Activated naive CD4-positive, alpha-beta T cell treated with anti-CD3 and anti-CD28 coated beads, Interleukin-2, amount 50 U/mL, for 24 hours (primary cell): ENCODE results near the gene SNAP29.
"Not testable (repeated sequence)": the region's sequence is repeated elsewhere in the genome, so short reads cannot be mapped to it uniquely, and the experiment has no call there.

Experiments used
- H3K27ac Mint-ChIP-seq: one replicate; pipeline ENCODE4 v1.8.0; 2021; ENCODE audit warnings: mild to moderate bottlenecking, mixed read lengths
- H3K27me3 Mint-ChIP-seq: one replicate; pipeline ENCODE4 v1.8.0; 2021; ENCODE audit warnings: mixed read lengths
- H3K36me3 Mint-ChIP-seq: one replicate; pipeline ENCODE4 v1.8.0; 2021; ENCODE audit warnings: mixed read lengths
- H3K4me1 Mint-ChIP-seq: one replicate; pipeline ENCODE4 v1.8.0; 2021; ENCODE audit warnings: mixed read lengths
- H3K4me3 Mint-ChIP-seq: one replicate; pipeline ENCODE4 v1.8.0; 2021; ENCODE audit warnings: mild to moderate bottlenecking, mixed read lengths
- H3K9me3 Mint-ChIP-seq: one replicate; pipeline ENCODE4 v1.8.0; 2021; ENCODE audit warnings: mixed read lengths

Gene SNAP29

DNA sequence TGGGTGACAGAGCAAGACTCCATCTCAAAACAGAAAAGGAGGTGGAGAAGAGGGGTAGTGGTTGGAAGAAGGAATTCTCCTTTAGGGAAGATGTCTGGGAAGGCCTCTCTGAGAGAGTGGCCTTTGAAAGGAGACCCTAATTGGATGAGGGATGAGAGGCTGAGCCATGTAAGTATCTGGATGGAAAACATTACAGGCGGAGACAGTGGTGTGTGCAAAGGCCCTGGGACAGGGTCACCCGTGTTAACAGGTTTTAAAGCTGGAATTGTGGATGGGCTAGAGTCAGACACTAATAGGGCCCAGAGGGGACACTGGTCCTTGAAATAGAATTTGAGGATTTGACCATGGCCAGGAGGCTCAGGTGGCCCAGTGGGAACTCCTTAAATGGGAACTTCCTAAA lies 10.4 kb downstream of the SNAP29 start:
- Mint-ChIP-seq H3K4me3 (no peak overlapping the region), H3K27me3 (no peaks in the 10 kb centered on the region), H3K9me3 (no peaks in the 10 kb centered on the region), H3K4me1 (peaks cover 19% of the 10 kb centered on the region), H3K27ac (peak overlapping the region; percentile 2), H3K36me3 (peaks cover 4% of the 10 kb centered on the region)

DNA sequence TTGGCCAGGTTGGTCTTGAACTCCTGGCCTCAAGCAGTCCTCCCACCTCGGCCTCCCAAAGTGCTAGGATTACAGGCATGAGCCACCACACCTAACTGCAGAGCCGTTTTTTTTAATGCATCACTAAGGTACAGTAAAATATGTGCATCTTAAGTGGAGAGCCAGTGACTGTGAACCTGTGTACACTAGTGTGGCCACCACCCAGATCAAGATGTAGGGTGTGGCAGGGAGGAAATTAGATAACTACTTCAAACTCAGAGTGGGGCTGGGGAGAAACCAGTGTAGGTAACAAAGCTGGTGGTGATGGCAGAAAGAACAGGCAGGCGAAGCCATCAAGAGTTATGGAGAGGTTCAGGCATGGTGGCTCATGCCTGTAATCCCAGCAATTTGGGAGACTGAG lies 14.4 kb downstream of the SNAP29 start:
- Mint-ChIP-seq H3K36me3 (peaks cover 7% of the 10 kb centered on the region), H3K4me1 (no peaks in the 10 kb centered on the region), H3K27ac (no peak overlapping the region)

DNA sequence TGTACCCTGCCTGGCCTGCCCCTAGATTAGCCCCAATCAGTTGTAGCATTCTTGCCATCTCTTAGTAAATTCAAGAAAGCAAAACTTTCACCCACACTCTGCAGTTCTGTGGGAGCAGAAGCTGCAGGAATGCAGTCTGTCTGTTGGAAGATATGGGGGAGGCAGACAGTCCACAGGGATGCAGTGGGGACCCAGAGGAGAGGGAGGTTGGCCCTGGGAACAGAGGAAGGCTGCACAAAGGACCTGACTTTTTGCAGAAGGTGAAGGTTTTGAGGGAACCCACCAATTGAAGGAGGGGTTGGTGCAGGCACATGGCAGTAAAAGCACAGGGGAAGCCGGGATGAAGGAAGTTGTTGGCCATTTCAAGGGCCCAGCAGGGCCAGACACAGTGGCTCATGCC lies 16.5 kb downstream of the SNAP29 start:
- no peaks in the 10 kb centered on the region for H3K9me3 Mint-ChIP-seq
- no peaks in the 10 kb centered on the region for H3K4me1 Mint-ChIP-seq
- no peak overlapping the region for H3K27ac Mint-ChIP-seq
- no peaks in the 10 kb centered on the region for H3K27me3 Mint-ChIP-seq
- H3K4me3 Mint-ChIP-seq, result no peak overlapping the region
- H3K36me3 Mint-ChIP-seq, result peaks cover 3% of the 10 kb centered on the region

More for the DNA sequence above, 14.4 kb downstream of the SNAP29 start:
- H3K27me3 Mint-ChIP-seq, result no peaks in the 10 kb centered on the region
- H3K9me3 Mint-ChIP-seq, result no peaks in the 10 kb centered on the region
- no peak overlapping the region for H3K4me3 Mint-ChIP-seq

DNA sequence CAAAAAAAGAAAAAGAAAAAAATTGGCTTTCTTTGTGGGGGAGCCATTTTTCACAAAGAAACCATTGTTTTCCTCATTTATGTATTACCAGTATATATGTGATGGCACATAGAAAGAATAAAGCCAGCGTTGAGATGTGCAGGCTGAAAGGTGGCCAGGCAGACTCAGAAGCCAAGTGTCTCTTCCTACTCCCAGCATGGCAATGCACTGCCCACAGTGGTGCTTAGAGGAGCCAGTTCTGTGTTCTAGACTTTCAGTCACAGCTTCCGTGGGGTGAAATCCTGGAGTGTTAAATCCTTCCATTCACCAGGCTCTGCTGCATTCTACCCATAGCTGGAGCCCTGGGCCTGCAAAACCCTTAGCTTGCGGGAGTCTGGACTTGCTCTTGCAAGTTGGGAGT lies 18.9 kb downstream of the SNAP29 start:
- Mint-ChIP-seq H3K36me3 (peaks cover 8% of the 10 kb centered on the region), H3K27ac (no peak overlapping the region), H3K4me3 (no peak overlapping the region), H3K27me3 (no peaks in the 10 kb centered on the region), H3K4me1 (no peaks in the 10 kb centered on the region), H3K9me3 (no peaks in the 10 kb centered on the region)

DNA sequence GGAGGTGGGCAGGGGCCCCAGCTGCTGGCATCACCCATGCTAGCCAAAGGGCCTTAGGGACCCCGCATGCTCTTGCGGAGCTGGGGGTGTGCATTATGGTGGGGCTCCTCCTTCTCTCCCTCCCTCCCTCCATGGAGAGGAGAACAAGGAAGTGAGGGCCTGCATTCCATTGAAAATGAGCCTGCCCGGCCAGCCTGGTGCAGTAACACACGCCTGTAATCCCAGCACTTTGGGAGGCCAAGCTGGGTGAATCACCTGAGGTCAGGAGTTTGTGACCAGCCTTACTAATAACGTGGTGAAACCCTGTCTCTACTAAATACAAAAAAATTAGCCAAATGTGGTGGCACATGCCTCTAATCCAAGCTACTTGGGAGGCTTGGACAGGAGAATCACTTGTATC lies 22.4 kb downstream of the SNAP29 start:
- peaks cover 7% of the 10 kb centered on the region for H3K36me3 Mint-ChIP-seq
- no peaks in the 10 kb centered on the region for H3K27me3 Mint-ChIP-seq
- H3K4me3 Mint-ChIP-seq, result no peak overlapping the region
- H3K4me1 Mint-ChIP-seq, result no peaks in the 10 kb centered on the region
- H3K27ac Mint-ChIP-seq, result no peak overlapping the region
- no peaks in the 10 kb centered on the region for H3K9me3 Mint-ChIP-seq

DNA sequence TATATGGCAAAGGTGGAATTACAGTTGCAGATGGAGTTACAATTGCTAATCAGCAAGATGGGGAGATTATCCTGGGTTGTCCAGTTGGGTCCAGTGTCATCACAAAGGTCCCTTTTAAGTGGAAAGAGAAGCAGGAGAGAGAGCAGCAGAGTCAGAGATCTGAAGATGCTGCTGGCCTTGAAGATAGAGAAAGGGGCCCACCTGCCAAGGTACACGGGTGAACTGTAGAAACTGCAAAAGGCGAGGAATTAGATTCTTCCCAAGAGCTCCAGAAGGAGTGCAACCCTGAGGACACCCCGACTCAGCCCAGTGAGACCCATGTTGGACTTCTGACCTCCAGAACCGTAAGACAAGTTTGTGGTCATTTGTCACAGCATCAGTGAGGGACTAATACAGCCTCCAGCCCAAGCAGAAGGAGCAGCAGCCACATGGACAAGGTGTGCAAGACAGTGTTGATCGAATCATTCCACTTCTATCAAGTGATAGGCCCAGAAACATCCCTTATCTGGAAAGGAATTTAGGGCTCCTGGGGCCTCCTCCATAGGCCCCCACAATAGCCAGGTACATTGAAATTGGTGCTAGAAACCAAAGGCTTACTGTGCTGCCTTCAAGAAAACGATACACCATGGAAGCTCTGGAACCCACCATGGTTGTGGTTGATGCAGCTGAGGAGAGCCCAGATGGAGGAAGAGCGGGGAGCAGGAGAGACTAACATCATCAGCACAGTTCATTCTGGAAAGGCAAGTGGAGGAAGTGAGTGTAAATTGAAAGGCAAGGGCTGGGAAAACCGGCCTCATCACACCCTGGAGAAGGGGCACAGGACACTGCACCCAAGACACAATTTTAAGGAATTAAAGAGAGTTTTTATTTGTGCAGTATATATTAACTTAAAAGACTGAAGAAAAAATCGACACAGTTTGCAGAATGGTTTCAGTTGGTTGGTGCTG lies 23.3 kb downstream of the SNAP29 start:
- H3K27ac Mint-ChIP-seq, result no peak overlapping the region
- H3K36me3 Mint-ChIP-seq, result peaks cover 7% of the 10 kb centered on the region
- H3K4me3 Mint-ChIP-seq, result no peak overlapping the region
- H3K4me1 Mint-ChIP-seq, result no peaks in the 10 kb centered on the region
- H3K27me3 Mint-ChIP-seq, result no peaks in the 10 kb centered on the region
- H3K9me3 Mint-ChIP-seq, result no peaks in the 10 kb centered on the region

DNA sequence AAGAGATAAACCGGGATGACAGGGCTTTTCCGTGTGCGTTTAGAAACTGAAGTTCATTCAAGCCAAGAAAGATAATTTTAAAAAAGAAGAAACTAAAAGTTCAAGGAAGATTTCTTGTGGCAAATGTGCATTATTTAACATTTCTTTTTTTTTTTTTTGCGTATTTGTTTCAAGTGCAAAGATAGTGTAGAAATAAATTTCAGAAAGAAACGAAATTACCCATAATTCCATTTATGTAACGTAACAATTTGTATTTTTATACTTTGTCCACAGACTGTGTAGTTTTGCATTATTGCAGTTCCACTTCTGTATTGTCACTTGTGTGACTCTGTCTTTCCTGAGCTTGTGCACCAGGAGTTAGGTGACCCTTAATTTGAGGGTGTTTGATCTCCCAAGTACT lies 24.0 kb downstream of the SNAP29 start:
- Mint-ChIP-seq H3K9me3 (no peaks in the 10 kb centered on the region), H3K27ac (no peak overlapping the region), H3K4me3 (no peak overlapping the region), H3K36me3 (peaks cover 12% of the 10 kb centered on the region), H3K27me3 (no peaks in the 10 kb centered on the region), H3K4me1 (no peaks in the 10 kb centered on the region)

DNA sequence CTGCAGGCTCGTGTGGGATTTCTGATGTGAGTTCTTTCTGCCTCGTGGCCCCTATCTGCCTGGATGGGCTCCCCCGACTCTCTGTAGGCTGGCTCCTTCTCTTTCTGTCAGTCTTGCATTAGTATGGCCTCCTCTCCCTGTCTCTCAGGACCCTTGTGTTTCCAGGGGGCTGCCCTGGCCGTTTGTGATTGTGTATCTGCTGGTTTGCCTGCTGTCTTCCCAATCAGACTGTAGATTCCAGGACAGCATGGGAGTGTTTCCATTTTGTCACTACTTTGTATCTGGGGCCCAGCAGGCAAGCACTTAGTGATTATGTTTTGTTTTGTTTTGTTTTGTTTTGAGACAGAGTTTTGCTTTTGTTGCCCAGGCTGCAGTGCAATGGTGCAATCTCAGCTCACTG lies 25.6 kb downstream of the SNAP29 start:
- no peaks in the 10 kb centered on the region for H3K27me3 Mint-ChIP-seq
- no peak overlapping the region for H3K27ac Mint-ChIP-seq
- H3K4me1 Mint-ChIP-seq, result no peaks in the 10 kb centered on the region
- H3K36me3 Mint-ChIP-seq, result peaks cover 16% of the 10 kb centered on the region
- H3K9me3 Mint-ChIP-seq, result no peaks in the 10 kb centered on the region
- no peak overlapping the region for H3K4me3 Mint-ChIP-seq

DNA sequence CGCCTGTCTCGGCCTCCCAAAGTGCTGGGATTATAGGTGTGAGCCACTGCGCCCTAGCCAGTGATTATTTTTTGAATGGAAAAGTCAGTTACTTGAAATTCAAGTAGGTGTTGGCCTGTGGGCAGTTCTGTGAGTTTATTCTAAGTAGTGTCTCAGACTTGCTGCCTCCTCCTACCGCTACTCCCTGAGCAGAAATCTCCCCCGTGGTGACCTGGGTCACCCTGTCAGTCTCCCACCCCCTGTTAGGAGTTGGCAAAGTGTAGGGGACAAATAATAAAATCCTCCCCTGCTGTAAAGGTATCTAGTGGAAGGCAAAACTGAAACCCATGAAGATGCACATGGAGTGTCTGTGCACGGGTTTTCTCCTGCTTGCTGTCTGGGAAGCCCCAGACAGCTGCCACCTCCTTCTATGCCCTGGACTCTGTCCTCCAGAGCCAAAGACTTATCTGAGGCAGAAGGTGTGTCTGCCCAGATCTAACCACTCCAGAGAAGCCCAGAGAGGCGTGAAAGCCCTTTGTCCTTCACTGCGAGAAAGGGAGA lies 26.3 kb downstream of the SNAP29 start:
- Mint-ChIP-seq H3K27ac (no peak overlapping the region), H3K4me1 (no peaks in the 10 kb centered on the region), H3K36me3 (peaks cover 20% of the 10 kb centered on the region), H3K4me3 (no peak overlapping the region), H3K27me3 (no peaks in the 10 kb centered on the region), H3K9me3 (no peaks in the 10 kb centered on the region)

DNA sequence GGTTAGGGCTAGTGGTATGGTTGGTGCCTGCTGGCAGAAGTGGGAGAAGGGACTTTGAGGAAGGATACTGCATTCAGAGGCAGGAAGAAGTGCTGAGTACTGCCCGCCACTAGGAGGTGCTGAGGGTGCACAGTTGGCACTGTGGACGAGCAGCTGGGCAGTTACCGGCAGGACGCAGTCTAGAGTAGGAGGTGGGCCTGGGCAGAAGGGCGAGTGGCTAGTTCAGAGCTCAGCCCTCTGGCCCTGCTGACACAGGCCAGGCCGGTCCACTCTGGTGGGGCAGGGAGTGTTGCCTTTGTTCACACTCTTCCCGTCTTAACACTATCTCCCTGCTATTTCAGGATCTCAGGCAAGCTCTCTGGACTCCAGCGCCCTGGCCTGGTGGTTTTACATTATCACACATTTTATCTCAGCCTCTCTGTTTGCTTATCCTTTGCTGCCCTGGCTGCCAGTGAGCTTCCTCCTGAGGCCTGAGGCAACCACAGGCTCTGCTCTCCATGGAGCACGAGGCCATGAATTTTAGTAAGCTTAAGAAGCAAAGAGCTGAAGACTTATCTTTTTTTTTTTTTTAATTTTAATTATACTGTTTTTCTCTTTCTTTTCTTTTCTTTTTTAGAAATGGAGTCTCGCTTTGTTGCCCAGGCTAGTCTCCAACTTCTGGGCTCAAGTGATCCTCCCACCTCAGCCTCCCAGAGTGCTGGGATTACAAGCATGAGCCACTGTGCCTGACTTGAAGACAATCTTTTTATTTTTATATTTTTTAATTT lies 26.9 kb downstream of the SNAP29 start:
- Mint-ChIP-seq H3K27me3 (no peaks in the 10 kb centered on the region), H3K36me3 (peaks cover 20% of the 10 kb centered on the region), H3K27ac (no peak overlapping the region), H3K9me3 (no peaks in the 10 kb centered on the region), H3K4me1 (no peaks in the 10 kb centered on the region), H3K4me3 (no peak overlapping the region)

DNA sequence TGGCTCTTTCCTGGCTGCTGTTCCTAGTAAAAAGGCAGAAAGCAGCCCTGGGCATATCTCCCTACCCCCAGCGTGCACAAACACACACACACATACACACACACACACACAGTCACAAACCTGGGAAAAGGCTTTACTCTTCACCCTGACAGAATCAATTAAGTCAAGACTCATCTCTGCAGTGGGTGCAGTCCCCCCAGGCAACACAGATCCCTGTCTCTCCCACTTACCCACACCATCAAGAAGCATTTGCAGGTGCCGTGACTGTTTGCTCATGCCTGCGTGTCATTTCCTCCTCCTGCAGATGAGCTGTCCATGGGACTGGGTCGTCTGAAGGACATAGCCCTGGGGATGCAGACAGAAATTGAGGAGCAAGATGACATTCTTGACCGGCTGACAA lies 28.6 kb downstream of the SNAP29 start:
- Mint-ChIP-seq H3K9me3 (no peaks in the 10 kb centered on the region), H3K4me3 (no peak overlapping the region), H3K36me3 (peaks cover 19% of the 10 kb centered on the region), H3K27me3 (no peaks in the 10 kb centered on the region), H3K27ac (no peak overlapping the region), H3K4me1 (no peaks in the 10 kb centered on the region)

DNA sequence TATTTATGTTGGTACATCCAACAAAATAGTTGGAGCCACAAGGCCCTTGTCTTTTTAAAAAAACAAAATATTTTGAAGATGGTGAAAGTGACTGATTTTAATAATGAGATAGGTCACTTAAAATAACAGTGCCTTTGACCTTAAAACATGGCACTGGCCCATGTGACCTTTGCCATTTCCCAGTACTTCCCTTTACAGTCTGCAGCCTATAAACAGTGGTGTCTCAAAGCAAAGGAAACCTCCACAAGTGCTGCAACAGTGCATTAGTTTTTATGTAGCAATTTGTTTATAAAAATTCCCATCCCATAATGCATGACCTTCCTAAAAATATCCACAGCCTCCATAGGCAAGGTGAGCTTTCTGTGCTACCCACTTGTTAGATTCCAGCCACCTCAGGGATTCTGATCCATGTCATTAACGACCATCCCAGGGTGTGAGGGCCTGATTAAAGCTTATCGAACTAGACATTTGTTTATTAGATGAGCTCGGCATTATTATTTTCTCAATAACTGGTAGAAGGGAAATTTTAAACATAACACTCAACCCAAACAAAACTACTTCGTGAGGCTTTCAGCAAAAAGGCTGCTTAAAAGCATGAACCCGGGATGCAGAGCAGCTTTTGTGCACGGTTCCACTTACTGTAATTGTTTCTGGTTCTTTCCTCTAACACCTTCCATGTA lies 30.4 kb downstream of the SNAP29 start:
- no peak overlapping the region for H3K4me3 Mint-ChIP-seq
- H3K27ac Mint-ChIP-seq, result no peak overlapping the region
- H3K27me3 Mint-ChIP-seq, result no peaks in the 10 kb centered on the region
- peaks cover 16% of the 10 kb centered on the region for H3K36me3 Mint-ChIP-seq
- H3K4me1 Mint-ChIP-seq, result no peaks in the 10 kb centered on the region
- H3K9me3 Mint-ChIP-seq, result no peaks in the 10 kb centered on the region

DNA sequence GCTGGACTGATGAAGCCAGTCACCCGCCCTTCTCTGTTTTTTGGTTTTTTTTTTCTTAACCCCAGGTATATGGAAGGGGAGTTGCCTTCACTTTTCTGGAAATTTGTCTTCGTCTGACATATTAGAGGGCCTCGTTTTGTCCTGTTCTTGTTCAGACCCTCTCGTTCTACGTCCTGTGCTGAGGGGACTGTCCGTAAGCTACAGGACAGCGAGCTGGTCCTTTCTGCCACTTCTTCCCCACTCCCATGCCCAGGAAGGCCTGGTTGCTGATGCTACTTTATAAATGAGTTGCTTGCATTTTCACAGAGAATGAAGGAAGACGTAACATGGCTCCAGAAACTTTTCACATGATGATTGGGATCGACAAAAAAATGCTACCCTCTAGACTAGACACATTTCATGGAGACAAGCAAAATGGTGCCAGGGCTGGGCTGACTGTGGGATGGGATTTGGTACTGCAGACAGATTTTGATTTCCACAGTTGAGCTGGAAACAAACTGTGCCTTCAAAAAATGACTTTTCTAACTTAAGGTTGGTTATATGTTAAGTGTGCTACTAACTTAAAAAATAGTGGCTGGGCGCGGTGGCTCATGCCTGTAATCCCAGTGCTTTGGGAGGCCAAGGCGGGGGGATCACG lies 31.2 kb downstream of the SNAP29 start:
- no peaks in the 10 kb centered on the region for H3K27me3 Mint-ChIP-seq
- no peak overlapping the region for H3K27ac Mint-ChIP-seq
- no peaks in the 10 kb centered on the region for H3K9me3 Mint-ChIP-seq
- no peak overlapping the region for H3K4me3 Mint-ChIP-seq
- no peaks in the 10 kb centered on the region for H3K4me1 Mint-ChIP-seq
- peaks cover 13% of the 10 kb centered on the region for H3K36me3 Mint-ChIP-seq

DNA sequence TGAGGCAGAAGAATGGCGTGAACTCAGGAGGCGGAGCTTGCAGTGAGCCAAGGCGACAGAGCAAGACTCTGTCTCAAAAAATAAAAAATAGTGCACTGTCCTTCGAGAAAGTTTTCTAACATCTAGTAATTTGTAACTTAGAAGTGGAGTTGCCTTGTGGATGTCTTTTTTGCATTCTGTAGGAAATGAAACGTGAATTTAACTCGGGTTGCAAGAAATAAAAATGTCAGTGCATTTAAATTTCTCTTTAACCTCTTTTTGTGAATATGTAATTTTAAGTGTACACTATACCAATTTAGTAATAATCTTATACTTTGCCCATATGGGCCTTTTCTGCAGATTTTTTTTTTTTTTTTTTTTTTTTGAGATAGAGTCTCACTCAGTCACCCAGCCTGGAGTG lies 32.2 kb downstream of the SNAP29 start:
- H3K4me3 Mint-ChIP-seq, result no peak overlapping the region
- H3K4me1 Mint-ChIP-seq, result no peaks in the 10 kb centered on the region
- H3K36me3 Mint-ChIP-seq, result peaks cover 13% of the 10 kb centered on the region
- no peak overlapping the region for H3K27ac Mint-ChIP-seq
- H3K9me3 Mint-ChIP-seq, result no peaks in the 10 kb centered on the region
- peaks cover 2% of the 10 kb centered on the region for H3K27me3 Mint-ChIP-seq

DNA sequence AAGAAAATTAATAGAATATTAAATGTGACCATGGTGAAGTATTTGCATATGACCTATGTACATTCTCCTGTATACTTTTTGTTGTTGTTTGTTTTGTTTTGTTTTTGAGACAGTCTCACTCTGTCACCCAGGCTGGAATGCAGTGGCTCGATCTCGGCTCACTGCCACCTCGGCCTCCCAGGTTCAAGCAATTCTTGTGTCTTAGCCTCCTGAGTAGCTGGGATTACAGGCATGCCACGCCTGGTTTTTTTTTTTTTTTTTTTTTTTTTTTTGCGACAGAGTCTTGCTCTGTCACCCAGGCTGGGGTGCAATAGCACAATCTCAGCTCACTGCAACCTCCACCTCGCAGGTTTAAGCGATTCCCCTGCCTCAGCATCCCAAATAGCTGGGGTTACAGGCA lies 38.9 kb downstream of the SNAP29 start:
- H3K27me3 Mint-ChIP-seq, H3K27ac Mint-ChIP-seq, H3K36me3 Mint-ChIP-seq, H3K9me3 Mint-ChIP-seq, H3K4me1 Mint-ChIP-seq, H3K4me3 Mint-ChIP-seq: not testable (repeated sequence)
